ENCODE results near the gene SATL1. TPM values are rescaled to one million over a fixed set of nuclear protein-coding genes. Genes with fewer than 3 reads are reported as not detected.

SATL1 gene, protein sequence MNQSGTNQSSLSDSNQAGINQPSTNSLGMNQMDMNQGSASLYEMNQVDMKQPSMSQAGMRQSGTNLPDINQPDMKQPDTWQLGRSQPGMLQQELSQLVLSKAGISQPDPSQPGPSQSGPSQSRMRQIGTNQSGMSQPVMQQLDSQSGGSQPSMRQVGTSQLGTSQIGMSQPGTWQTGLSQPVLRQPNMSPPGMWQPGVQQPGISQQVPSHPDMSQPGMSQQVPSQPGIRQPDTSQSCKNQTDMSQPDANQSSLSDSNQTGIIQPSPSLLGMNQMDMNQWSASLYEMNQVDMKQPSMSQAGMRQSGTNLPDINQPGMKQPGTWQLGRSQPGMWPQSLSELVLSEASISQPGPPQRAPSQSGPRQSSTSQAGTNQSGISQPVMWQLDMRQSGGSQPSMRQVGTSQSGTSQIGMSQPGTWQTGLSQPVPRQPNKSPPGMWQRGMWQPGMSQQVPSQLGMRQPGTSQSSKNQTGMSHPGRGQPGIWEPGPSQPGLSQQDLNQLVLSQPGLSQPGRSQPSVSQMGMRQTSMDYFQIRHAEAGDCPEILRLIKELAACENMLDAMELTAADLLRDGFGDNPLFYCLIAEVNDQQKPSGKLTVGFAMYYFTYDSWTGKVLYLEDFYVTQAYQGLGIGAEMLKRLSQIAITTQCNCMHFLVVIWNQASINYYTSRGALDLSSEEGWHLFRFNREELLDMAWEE
- total RNA-seq: not detected in 2 replicates

DNA sequence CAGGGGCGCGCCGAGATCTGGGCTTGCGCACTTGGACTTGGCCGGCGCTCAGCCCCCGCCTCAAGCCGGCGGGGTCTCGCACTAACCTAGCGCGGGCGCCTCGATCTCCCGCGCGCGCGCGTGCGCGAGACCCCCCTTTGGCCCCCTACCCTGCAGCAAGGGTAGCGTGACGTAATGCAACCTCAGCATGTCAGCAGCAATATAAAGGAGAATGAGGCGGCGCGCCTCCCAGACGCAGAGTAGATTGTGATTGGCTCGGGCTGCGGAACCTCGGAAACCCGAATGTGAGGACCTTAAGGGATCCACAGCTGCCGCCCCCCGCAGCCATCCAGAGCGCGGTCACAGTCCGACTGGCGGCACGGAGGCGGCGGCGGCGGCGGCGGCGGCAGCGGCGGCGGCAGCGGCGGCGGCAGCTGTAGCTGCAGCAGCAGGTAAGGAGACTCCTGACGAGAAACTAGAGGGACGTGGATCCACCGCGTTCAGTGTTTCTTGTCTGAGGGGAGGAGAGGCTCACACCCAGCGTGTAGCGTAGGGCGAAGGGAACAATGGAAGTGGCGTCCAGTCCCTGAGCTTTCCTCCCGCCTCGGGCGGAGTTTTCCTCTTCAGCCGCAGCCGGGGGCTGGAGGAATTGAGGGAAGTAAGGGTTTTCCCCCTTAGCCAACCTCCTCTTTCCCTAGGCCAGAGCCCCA is at the start of gene SATL1, which contains the start of gene ZNF711:
TSS of gene SATL1 (minus strand) at position 19 of the 689 bp plus-strand sequence. CDS start 134,811 bp downstream, outside the sequence.
TSS of gene ZNF711 (plus strand) at position 231 of the 689 bp plus-strand sequence. CDS start 3,582 bp downstream, outside the sequence.

Other genes with a start within 250 kb of the SATL1 start
- 4.3 and 7.2 TPM in 2 replicates for gene APOOL, start 239.9 kb downstream of the SATL1 start, total RNA-seq
- gene ZNF711, start 212 bp upstream of the SATL1 start, total RNA-seq: 1.6 and 2.5 TPM in 2 replicates
- gene POF1B, start 135.9 kb upstream of the SATL1 start, total RNA-seq: not detected in 2 replicates